GM12878 (cell line): ENCODE measurements around the gene PROCA1. TPM values are rescaled to one million over a fixed set of nuclear protein-coding genes. Genes with fewer than 3 reads are reported as not detected.

Source experiments
- ATAC-seq: fragments of 200-7000 bp; cut with Tn5 transposase; 3 replicates; pipeline ENCODE4 v1.9.1; 2020; ENCODE audit warnings: mild to moderate bottlenecking, moderate library complexity
- BruUV-seq: library from RNA; stranded (reverse); fragments of 400-500 nt; replicated peaks from 2 replicates; lab custom pipeline; 2021; lab: Mats Ljungman, UMichigan
- CTCF ChIA-PET: fragments of 300-600 bp; sonication (Branson Sonifier 250); formaldehyde crosslinking; extraction: SDS; loops from one replicate; lab custom pipeline; 2021; ENCODE audit warnings: inconsistent platforms; lab: Yijun Ruan, JAX
- POLR2A ChIA-PET: fragments of 350-600 bp; formaldehyde crosslinking; extraction: SDS; loops from one replicate; lab custom pipeline; 2021; ENCODE audit warnings: inconsistent platforms; lab: Charles Lee
- RAD21 ChIA-PET: fragments of 300-600 bp; sonication (Branson Sonifier 250); formaldehyde crosslinking; loops from one replicate; lab custom pipeline; 2023; ENCODE audit warnings: antibody characterized with exemption; ENCODE audit not compliant: unreplicated experiment; lab: Charles Lee
- SMC1A ChIA-PET: fragments of 300-600 bp; sonication (Branson Sonifier 250); formaldehyde crosslinking; loops from one replicate; lab custom pipeline; 2023; ENCODE audit not compliant: unreplicated experiment, uncharacterized antibody; lab: Charles Lee
- DNase-seq: peaks from one replicate; pipeline ENCODE4 v3.0.0-alpha.2; 2011; ENCODE audit warnings: low read depth, low spot score
- FAIRE-seq: peaks from 3 replicates; lab custom pipeline; 2011; peaks lifted over from hg19 to GRCh38; lab: Jason Lieb, UNC
- H2AFZ ChIP-seq: 2 replicates; pipeline ENCODE4 v1.6.0; 2011; ENCODE audit warnings: low read depth, low read length, control low read depth; ENCODE audit not compliant: control insufficient read depth
- H3K27ac ChIP-seq: 2 replicates; pipeline ENCODE4 v1.5.1; 2011; ENCODE audit warnings: control low read depth; ENCODE audit not compliant: control insufficient read depth, insufficient read depth
- H3K27me3 ChIP-seq, 2 experiments: replicated peaks in 1 of 2; 2 replicates each; pipeline versions ENCODE4 v1.6.0 to v1.6.1; 2011; ENCODE audit warnings: low read length in 1 of 2; ENCODE audit not compliant: control insufficient read depth in 2 of 2, insufficient read depth in 2 of 2
- H3K36me3 ChIP-seq, 2 experiments: 2 replicates each; pipeline ENCODE4 v1.5.1; 2011; ENCODE audit warnings: low read length in 1 of 2; ENCODE audit not compliant: control insufficient read depth in 2 of 2, insufficient read depth in 2 of 2
- H3K4me1 ChIP-seq: 2 replicates; pipeline ENCODE4 v1.6.1; 2011; ENCODE audit warnings: mild to moderate bottlenecking, low read length, moderate library complexity, mixed read lengths; ENCODE audit not compliant: control insufficient read depth, insufficient read depth
- H3K4me2 ChIP-seq: 2 replicates; pipeline ENCODE4 v1.6.0; 2011; ENCODE audit warnings: control low read depth; ENCODE audit not compliant: control insufficient read depth, insufficient read depth
- H3K4me3 ChIP-seq: fragments of 200-600 bp; sonication (generic); 2 replicates; pipeline ENCODE4 v1.5.1; 2016
- H3K79me2 ChIP-seq: 2 replicates; pipeline ENCODE4 v1.6.0; 2011; ENCODE audit warnings: low read length; ENCODE audit not compliant: control insufficient read depth, insufficient read depth
- H3K9ac ChIP-seq: 2 replicates; pipeline ENCODE4 v1.8.0; 2011; ENCODE audit warnings: low read length, control low read depth, mixed read lengths; ENCODE audit not compliant: control insufficient read depth, insufficient read depth
- H3K9me3 ChIP-seq: replicated peaks from 3 replicates; pipeline ENCODE4 v1.5.1; 2011; ENCODE audit warnings: mild to moderate bottlenecking, low read length; ENCODE audit not compliant: control insufficient read depth, insufficient read depth
- H4K20me1 ChIP-seq: 2 replicates; pipeline ENCODE4 v1.6.0; 2011; ENCODE audit not compliant: control insufficient read depth, insufficient read depth
- BRCA1 ChIP-seq: IDR thresholded peaks from 2 replicates; pipeline ENCODE4 v1.6.1; 2011; ENCODE audit warnings: low read depth, low read length, improper control_type of control experiment
- HCFC1 ChIP-seq: fragments of 150-350 bp; IDR thresholded peaks from 2 replicates; pipeline ENCODE4 v1.6.1; 2014; ENCODE audit warnings: low read length
- MXI1 ChIP-seq: fragments of 150-350 bp; IDR thresholded peaks from 2 replicates; pipeline ENCODE4 v1.6.1; 2011; ENCODE audit warnings: low read depth, mild to moderate bottlenecking, inconsistent platforms, low read length, improper control_type of control experiment
- SUZ12 ChIP-seq: fragments of 200-600 bp; sonication (generic); IDR thresholded peaks from one replicate; pipeline ENCODE4 v1.6.1; 2018; ENCODE audit warnings: antibody characterized with exemption, mild to moderate bottlenecking; ENCODE audit not compliant: unreplicated experiment
- WGBS: methylation state at CpG from one replicate; pipeline ENCODE4 v1.1.6; 2016; ENCODE audit warnings: low lambda C conversion rate; ENCODE audit not compliant: insufficient replicate concordance, insufficient coverage; ENCODE audit errors: missing lambda C conversion rate; 5-methylcytosine and 5-hydroxymethylcytosine counted together
- in situ Hi-C: fragments of 300-500 bp; cut with MboI; formaldehyde crosslinking; loops from 9 replicates; pipeline ENCODE4 v1.14.3; 2018; ENCODE audit warnings: mixed read lengths
- intact Hi-C: fragments of 100-400 bp; cut with micrococcal nuclease; formaldehyde crosslinking; loops from one replicate; pipeline ENCODE4 v1.14.2; 2022; ENCODE audit not compliant: unreplicated experiment
- polyA plus RNA-seq, 11 experiments: library from polyadenylated mRNA; depleted of rRNA in 4 of 11; unstranded in 6 of 11; stranded (reverse) in 5 of 11; fragments of >200 nt; fragmentation: Nextera tagmentation in 4 of 11; fragmentation: Illumina TruSeq in 1 of 11; extraction: Ambion mirVana in 4 of 11; extraction: Trizol in 1 of 11; gene quantifications; 1 replicate in 1 of 11; 2 replicates in 10 of 11; pipeline versions ENCODE4 v1.2.1 to v1.2.3, GENCODE V29; 2011 to 2016; ENCODE audit warnings: inconsistent platforms in 2 of 11, missing spikeins in 2 of 11, low read depth in 1 of 11
- total RNA-seq, 4 experiments: library from RNA; depleted of rRNA in 3 of 4; stranded (reverse); fragments of >200 nt in 3 of 4; fragmentation: Illumina TruSeq in 1 of 4; extraction: Trizol in 1 of 4; gene quantifications; 2 replicates each; pipeline versions ENCODE4 v1.2.1 to v1.2.3, GENCODE V29; 2013 to 2021
- TF ChIP-seq, protein P1 (sequence below): IDR thresholded peaks from 2 replicates; pipeline ENCODE4 v1.6.1; 2012; ENCODE audit warnings: improper control_type of control experiment, low read depth, low read length; ENCODE audit not compliant: insufficient replicate concordance
- TF ChIP-seq, protein P2 (sequence below): IDR thresholded peaks from 2 replicates; pipeline ENCODE4 v1.6.1; 2011; ENCODE audit warnings: low read depth, mild to moderate bottlenecking, low read length, moderate library complexity, borderline replicate concordance; ENCODE audit errors: extremely low read depth

Gene PROCA1
- total and polyA plus RNA-seq, 10 of the 15 experiments (the other 5 are each of a cell fraction or from before 2014, with no cell fraction given), result 0.35 to 4.8 (median 1.4) TPM

GRCh38 chr17:28693869-28694268 lies 17.8 kb downstream of the PROCA1 start (continued):
- TF ChIP-seq, protein P1, sequence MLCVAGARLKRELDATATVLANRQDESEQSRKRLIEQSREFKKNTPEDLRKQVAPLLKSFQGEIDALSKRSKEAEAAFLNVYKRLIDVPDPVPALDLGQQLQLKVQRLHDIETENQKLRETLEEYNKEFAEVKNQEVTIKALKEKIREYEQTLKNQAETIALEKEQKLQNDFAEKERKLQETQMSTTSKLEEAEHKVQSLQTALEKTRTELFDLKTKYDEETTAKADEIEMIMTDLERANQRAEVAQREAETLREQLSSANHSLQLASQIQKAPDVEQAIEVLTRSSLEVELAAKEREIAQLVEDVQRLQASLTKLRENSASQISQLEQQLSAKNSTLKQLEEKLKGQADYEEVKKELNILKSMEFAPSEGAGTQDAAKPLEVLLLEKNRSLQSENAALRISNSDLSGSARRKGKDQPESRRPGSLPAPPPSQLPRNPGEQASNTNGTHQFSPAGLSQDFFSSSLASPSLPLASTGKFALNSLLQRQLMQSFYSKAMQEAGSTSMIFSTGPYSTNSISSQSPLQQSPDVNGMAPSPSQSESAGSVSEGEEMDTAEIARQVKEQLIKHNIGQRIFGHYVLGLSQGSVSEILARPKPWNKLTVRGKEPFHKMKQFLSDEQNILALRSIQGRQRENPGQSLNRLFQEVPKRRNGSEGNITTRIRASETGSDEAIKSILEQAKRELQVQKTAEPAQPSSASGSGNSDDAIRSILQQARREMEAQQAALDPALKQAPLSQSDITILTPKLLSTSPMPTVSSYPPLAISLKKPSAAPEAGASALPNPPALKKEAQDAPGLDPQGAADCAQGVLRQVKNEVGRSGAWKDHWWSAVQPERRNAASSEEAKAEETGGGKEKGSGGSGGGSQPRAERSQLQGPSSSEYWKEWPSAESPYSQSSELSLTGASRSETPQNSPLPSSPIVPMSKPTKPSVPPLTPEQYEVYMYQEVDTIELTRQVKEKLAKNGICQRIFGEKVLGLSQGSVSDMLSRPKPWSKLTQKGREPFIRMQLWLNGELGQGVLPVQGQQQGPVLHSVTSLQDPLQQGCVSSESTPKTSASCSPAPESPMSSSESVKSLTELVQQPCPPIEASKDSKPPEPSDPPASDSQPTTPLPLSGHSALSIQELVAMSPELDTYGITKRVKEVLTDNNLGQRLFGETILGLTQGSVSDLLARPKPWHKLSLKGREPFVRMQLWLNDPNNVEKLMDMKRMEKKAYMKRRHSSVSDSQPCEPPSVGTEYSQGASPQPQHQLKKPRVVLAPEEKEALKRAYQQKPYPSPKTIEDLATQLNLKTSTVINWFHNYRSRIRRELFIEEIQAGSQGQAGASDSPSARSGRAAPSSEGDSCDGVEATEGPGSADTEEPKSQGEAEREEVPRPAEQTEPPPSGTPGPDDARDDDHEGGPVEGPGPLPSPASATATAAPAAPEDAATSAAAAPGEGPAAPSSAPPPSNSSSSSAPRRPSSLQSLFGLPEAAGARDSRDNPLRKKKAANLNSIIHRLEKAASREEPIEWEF, result no peak
- TF ChIP-seq SUZ12, result no peak

GRCh38 chr17:28689011-28689410 lies 22.7 kb downstream of the PROCA1 start:
- intact Hi-C loops (no loop called here), in situ Hi-C loops (no loop called here)
- no peak for FAIRE-seq
- H3K9me3 ChIP-seq, result no peaks in the 10 kb centered on the region
- H3K79me2 ChIP-seq, result no peaks in the 10 kb centered on the region
- no peak for ATAC-seq
- ChIA-PET RAD21 (no interaction called here), SMC1A (interaction anchor here (0.9 kb wide), 1 partner anchor 11 kb away, joined by 3 read pairs; no protein-coding TSS in a partner anchor), POLR2A (no interaction called here), CTCF (interaction anchor here (1.1 kb wide), 1 partner anchor 45 kb away, joined by 3 read pairs; no protein-coding TSS in a partner anchor)
- H2AFZ ChIP-seq, result no peak overlapping the region
- TF ChIP-seq BRCA1, result no peak
- TF ChIP-seq, protein P2, sequence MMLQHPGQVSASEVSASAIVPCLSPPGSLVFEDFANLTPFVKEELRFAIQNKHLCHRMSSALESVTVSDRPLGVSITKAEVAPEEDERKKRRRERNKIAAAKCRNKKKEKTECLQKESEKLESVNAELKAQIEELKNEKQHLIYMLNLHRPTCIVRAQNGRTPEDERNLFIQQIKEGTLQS, result no peak
- no peak for TF ChIP-seq MXI1
- no peak for TF ChIP-seq HCFC1
- H3K27ac ChIP-seq, result no peak overlapping the region
- no peaks in the 10 kb centered on the region; the same call in 1 of the 2 replicates for H4K20me1 ChIP-seq
- WGBS, result 97% methylated on average over 3 of the region's 3 CpGs
- H3K4me2 ChIP-seq, result no peak overlapping the region
- H3K27me3 ChIP-seq, result no peaks in the 10 kb centered on the region
- no peaks in the 10 kb centered on the region for H3K4me1 ChIP-seq
- H3K36me3 ChIP-seq, result peaks cover 30 to 54% of the 10 kb centered on the region in 2 experiments
- BruUV-seq, result no TSS peak
- no peak for DNase-seq
- H3K4me3 ChIP-seq, result no peak overlapping the region
- no peak overlapping the region for H3K9ac ChIP-seq
